Measurements from ENCODE around the gene NECAP2. TPM values are rescaled to one million over a fixed set of nuclear protein-coding genes. Genes with fewer than 3 reads are reported as not detected.
A peak's percentile ranks its signal among the peaks of the same experiment; 100 is the strongest.

Gene NECAP2
- 100 to 1,000 TPM; 108 to 141 (median 124) TPM for polyA plus RNA-seq

DNA sequence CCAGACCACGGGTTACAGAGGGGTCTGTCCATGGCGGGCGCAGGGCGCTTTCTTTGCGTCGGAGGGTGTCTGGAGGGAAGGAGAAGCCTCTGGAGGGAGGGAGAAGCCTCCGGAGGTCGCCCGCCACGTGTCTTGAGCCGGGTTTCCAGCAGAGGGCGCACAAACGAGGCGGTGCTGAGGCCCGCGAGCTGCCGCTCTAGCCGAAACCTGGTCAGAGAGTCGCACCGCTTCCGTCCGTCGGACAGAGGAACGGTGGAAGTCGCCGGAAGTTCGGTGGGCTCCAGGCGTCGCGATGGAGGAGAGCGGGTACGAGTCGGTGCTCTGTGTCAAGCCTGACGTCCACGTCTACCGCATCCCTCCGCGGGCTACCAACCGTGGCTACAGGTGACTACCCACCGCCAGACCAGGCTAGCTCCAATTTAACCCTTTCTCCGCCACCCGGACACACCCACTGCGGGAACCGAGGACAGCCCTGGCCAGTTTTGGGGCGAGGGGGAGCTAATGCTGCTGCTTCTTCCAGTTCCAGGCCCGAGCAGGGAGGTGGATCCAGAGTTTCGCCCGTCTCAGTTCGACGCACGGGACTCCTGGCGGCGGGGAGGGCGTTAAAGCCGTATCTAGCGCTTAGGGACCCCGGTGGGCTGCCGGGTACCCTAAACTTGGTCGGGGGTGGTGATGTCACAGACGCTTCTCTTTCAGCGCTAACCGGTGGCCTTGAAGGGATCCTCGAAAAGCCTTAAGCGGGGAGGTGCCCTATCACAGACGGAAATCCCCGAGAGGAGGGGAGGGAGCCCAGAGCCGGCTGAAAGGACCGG, at the start of gene NECAP2:
Gene NECAP2, plus strand, starts transcription at position 255 of the 812 bp plus-strand sequence. Its CDS starts 38 bp downstream, at position 293.
- Mint-ChIP-seq H3K27ac (peak within 1 kb of the TSS; percentile 87 to 95 (median 90)), H3K4me3 (peak within 1 kb of the TSS; percentile 91 to 94 (median 92)), H3K9me3 (no peaks in the 10 kb centered on the region), H3K4me1 (peaks cover 31 to 47% of the 10 kb centered on the region in 2 donors), H3K27me3 (ENCODE audit: low read depth in 3 of 3) (peaks cover 4 to 16% (median 7%) of the 10 kb centered on the region in 3 donors), H3K36me3 (peaks cover 0 to 5% (median 0%) of the 10 kb centered on the region in 3 donors)
- DNase-seq, result peak; percentile 90 to 92 (median 91)

- peaks cover 62 to 74% of the 10 kb centered on the region in 2 donors for H3K4me1 Mint-ChIP-seq
- no peaks in the 10 kb centered on the region for H3K9me3 Mint-ChIP-seq
- H3K4me3 Mint-ChIP-seq, result peak overlapping the region; percentile 37 to 63 (median 53)
- peaks cover 4 to 18% (median 7%) of the 10 kb centered on the region in 3 donors for H3K36me3 Mint-ChIP-seq
- no peak for DNase-seq
- peak overlapping the region; percentile 39 to 84 (median 68) for H3K27ac Mint-ChIP-seq
- H3K27me3 Mint-ChIP-seq (ENCODE audit: low read depth in 3 of 3), result peaks cover 2 to 7% (median 4%) of the 10 kb centered on the region in 3 donors
Measured at GRCh38 chr1:16391411-16391810, 49.1 kb upstream of the NECAP2 start.

- H3K36me3 Mint-ChIP-seq, result peaks cover 4 to 18% (median 7%) of the 10 kb centered on the region in 3 donors
- no peak for DNase-seq
- peaks cover 2 to 10% (median 4%) of the 10 kb centered on the region in 3 donors for H3K27me3 Mint-ChIP-seq (ENCODE audit: low read depth in 3 of 3)
- peaks cover 49 to 58% of the 10 kb centered on the region in 2 donors for H3K4me1 Mint-ChIP-seq
- H3K4me3 Mint-ChIP-seq, result peak overlapping the region in 4 of 5 donors; percentile 18 to 71 (median 33)
- H3K9me3 Mint-ChIP-seq, result no peaks in the 10 kb centered on the region
- H3K27ac Mint-ChIP-seq, result peak overlapping the region; percentile 56 to 88 (median 78)
Measured at GRCh38 chr1:16392740-16393569, 47.6 kb upstream of the NECAP2 start.

GRCh38 chr1:16393570-16394521, 46.7 kb upstream of the NECAP2 start:
- no peak for DNase-seq
- H3K27ac Mint-ChIP-seq, result peak overlapping the region in 3 of 6 donors; percentile 50 to 73 (median 53)
- H3K9me3 Mint-ChIP-seq, result no peaks in the 10 kb centered on the region
- peaks cover 43 to 49% of the 10 kb centered on the region in 2 donors for H3K4me1 Mint-ChIP-seq
- no peak overlapping the region for H3K4me3 Mint-ChIP-seq
- peaks cover 4 to 18% (median 7%) of the 10 kb centered on the region in 3 donors for H3K36me3 Mint-ChIP-seq
- H3K27me3 Mint-ChIP-seq (ENCODE audit: low read depth in 3 of 3), result peaks cover 2 to 11% (median 10%) of the 10 kb centered on the region in 3 donors

GRCh38 chr1:16394977-16395376, 45.5 kb upstream of the NECAP2 start:
- no peak for DNase-seq
- peaks cover 5 to 11% (median 11%) of the 10 kb centered on the region in 3 donors for H3K27me3 Mint-ChIP-seq (ENCODE audit: low read depth in 3 of 3)
- H3K9me3 Mint-ChIP-seq, result no peaks in the 10 kb centered on the region
- no peak overlapping the region for H3K27ac Mint-ChIP-seq
- H3K4me3 Mint-ChIP-seq, result no peak overlapping the region
- H3K4me1 Mint-ChIP-seq, result peaks cover 38 to 43% of the 10 kb centered on the region in 2 donors
- H3K36me3 Mint-ChIP-seq, result peaks cover 4 to 22% (median 7%) of the 10 kb centered on the region in 3 donors

DNA sequence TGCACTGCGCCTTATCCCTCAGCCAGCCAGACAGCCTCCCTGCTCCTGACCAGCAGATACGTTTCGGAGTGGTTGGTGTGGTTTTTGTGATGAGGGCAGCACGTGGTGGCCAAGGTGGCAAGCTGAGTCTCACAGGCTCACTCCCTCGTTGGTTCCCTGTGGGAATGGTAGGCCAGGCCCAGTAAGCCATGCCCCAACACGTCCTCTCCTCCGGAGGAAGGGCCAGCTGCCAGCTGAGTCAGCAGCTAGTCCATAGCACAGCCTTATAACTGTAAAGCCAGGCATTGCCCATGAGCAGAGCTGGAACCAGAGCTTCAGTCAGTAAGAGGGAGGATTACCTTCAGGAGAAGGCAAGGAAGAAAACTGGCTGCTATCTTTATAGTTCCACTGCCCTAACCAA, 43.9 kb upstream of the NECAP2 start:
- no peaks in the 10 kb centered on the region for H3K9me3 Mint-ChIP-seq
- no peak for DNase-seq

GRCh38 chr1:16397120-16397519, 43.4 kb upstream of the NECAP2 start:
- H3K27ac Mint-ChIP-seq, result peak overlapping the region in 2 of 6 donors; percentile 24 to 78
- H3K4me1 Mint-ChIP-seq, result peaks cover 17 to 22% of the 10 kb centered on the region in 2 donors
- no peaks in the 10 kb centered on the region for H3K9me3 Mint-ChIP-seq
- peaks cover 7 to 11% (median 9%) of the 10 kb centered on the region in 3 donors for H3K27me3 Mint-ChIP-seq (ENCODE audit: low read depth in 3 of 3)
- H3K36me3 Mint-ChIP-seq, result peaks cover 4 to 22% (median 7%) of the 10 kb centered on the region in 3 donors
- no peak overlapping the region for H3K4me3 Mint-ChIP-seq
- DNase-seq, result no peak

More for the DNA sequence above, 43.9 kb upstream of the NECAP2 start:
- H3K36me3 Mint-ChIP-seq, result peaks cover 4 to 22% (median 7%) of the 10 kb centered on the region in 3 donors
- H3K27ac Mint-ChIP-seq, result peak overlapping the region in 2 of 6 donors; percentile 24 to 34
- H3K27me3 Mint-ChIP-seq (ENCODE audit: low read depth in 3 of 3), result peaks cover 7 to 11% (median 9%) of the 10 kb centered on the region in 3 donors
- no peak overlapping the region for H3K4me3 Mint-ChIP-seq
- H3K4me1 Mint-ChIP-seq, result peaks cover 22 to 27% of the 10 kb centered on the region in 2 donors

DNA sequence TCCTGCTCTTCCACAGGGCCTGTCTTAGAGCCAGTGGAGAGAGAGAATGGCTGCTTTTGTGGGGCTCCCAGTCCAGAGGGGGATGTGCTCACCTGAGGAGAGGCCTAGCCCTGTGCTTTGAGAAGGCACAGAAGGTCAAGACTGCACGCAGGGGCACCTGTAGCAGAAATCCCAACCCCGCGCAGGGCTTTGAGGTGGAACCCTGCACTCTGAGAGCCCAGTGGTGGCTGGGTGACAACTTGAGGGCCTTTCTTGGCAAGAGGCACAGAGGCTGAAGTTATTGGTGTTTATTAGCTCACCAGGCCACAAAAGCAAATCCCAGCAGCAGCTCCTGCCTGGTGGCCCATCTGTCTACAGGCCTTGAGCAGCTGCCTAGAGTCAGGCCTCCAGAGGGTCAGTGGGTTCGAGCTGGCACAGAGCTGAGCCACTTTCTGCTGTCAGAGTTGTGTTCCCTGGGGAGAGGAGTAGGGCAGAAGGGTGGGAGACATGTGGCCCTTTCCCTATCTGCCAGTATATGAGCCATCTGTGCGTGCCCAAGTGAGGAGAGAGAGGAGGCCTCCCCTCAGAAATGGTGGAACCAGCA, 42.1 kb upstream of the NECAP2 start:
- DNase-seq, result no peak
- Mint-ChIP-seq H3K9me3 (no peaks in the 10 kb centered on the region), H3K27me3 (ENCODE audit: low read depth in 3 of 3) (peaks cover 4 to 7% (median 6%) of the 10 kb centered on the region in 3 donors), H3K27ac (peak overlapping the region in 4 of 6 donors; percentile 9 to 64 (median 23)), H3K4me3 (no peak overlapping the region), H3K36me3 (peaks cover 4 to 14% (median 7%) of the 10 kb centered on the region in 3 donors), H3K4me1 (peaks cover 4 to 9% of the 10 kb centered on the region in 2 donors)

DNA sequence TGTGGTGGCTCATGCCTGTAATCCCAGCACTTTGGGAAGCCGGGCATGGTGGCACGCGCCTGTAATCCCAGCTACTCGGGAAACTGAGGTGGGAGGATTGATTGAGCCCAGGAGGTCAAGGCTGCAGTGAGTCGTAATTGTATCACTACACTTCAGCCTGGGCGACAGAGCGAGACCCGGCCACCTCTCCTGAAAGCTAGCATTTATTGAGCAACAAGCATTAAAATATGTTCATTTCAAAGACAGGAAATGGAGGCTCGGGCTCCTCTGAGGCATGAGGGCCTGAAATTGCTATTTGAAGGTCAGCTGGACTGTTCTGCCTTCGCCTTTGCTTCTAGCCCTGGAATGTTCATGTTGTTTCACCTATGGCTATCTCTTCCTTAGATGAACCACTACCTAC, 37.8 kb upstream of the NECAP2 start:
- no peak for DNase-seq
- H3K36me3 Mint-ChIP-seq, result peaks cover 0 to 4% (median 0%) of the 10 kb centered on the region in 3 donors
- H3K27ac Mint-ChIP-seq, result no peak overlapping the region
- no peaks in the 10 kb centered on the region for H3K9me3 Mint-ChIP-seq
- no peak overlapping the region for H3K4me3 Mint-ChIP-seq
- peaks cover 5 to 11% (median 10%) of the 10 kb centered on the region in 3 donors for H3K27me3 Mint-ChIP-seq (ENCODE audit: low read depth in 3 of 3)
- H3K4me1 Mint-ChIP-seq, result no peaks in the 10 kb centered on the region

GRCh38 chr1:16405441-16405840, 35.1 kb upstream of the NECAP2 start:
- peaks cover 4 to 10% (median 4%) of the 10 kb centered on the region in 3 donors for H3K27me3 Mint-ChIP-seq (ENCODE audit: low read depth in 3 of 3)
- no peak for DNase-seq
- H3K4me3 Mint-ChIP-seq, result no peak overlapping the region
- H3K9me3 Mint-ChIP-seq, result no peaks in the 10 kb centered on the region
- H3K27ac Mint-ChIP-seq, result peak overlapping the region in 1 of 6 donors; percentile 57
- no peaks in the 10 kb centered on the region for H3K36me3 Mint-ChIP-seq
- H3K4me1 Mint-ChIP-seq, result no peaks in the 10 kb centered on the region

- H3K9me3 Mint-ChIP-seq, result no peaks in the 10 kb centered on the region
- H3K27me3 Mint-ChIP-seq (ENCODE audit: low read depth in 3 of 3), result peaks cover 4 to 6% (median 4%) of the 10 kb centered on the region in 3 donors
- H3K4me3 Mint-ChIP-seq, result no peak overlapping the region
- H3K36me3 Mint-ChIP-seq, result peaks cover 0 to 5% (median 0%) of the 10 kb centered on the region in 3 donors
- H3K4me1 Mint-ChIP-seq, result no peaks in the 10 kb centered on the region
- DNase-seq, result no peak
- peak overlapping the region in 2 of 6 donors; percentile 53 to 61 for H3K27ac Mint-ChIP-seq
Measured at GRCh38 chr1:16406868-16407267, 33.7 kb upstream of the NECAP2 start.

- Mint-ChIP-seq H3K4me3 (no peak overlapping the region), H3K9me3 (no peaks in the 10 kb centered on the region), H3K36me3 (peaks cover 0 to 9% (median 0%) of the 10 kb centered on the region in 3 donors), H3K27me3 (ENCODE audit: low read depth in 3 of 3) (peaks cover 2 to 6% (median 4%) of the 10 kb centered on the region in 3 donors), H3K4me1 (no peaks in the 10 kb centered on the region), H3K27ac (no peak overlapping the region)
- no peak for DNase-seq
Measured at GRCh38 chr1:16409536-16410152, 30.9 kb upstream of the NECAP2 start.

All from immature natural killer cell (primary cell).